Hepatocyte (in vitro differentiated cells): ENCODE results near the gene IPO11.

Source experiments
- CTCF ChIP-seq: fragments of 200-600 bp; sonication (generic); IDR thresholded peaks from 2 replicates; pipeline ENCODE4 v1.5.1; 2016; ENCODE audit warnings: antibody characterized with exemption, mild to moderate bottlenecking; ENCODE audit not compliant: poor library complexity
- EZH2 ChIP-seq: fragments of 200-600 bp; sonication (generic); IDR thresholded peaks from 2 replicates; pipeline ENCODE4 v1.6.1; 2016; ENCODE audit warnings: antibody characterized with exemption, mild to moderate bottlenecking, borderline replicate concordance
- EZH2phosphoT487 ChIP-seq: fragments of 200-600 bp; sonication (generic); IDR thresholded peaks from one replicate; pipeline ENCODE4 v1.6.1; 2018; ENCODE audit warnings: antibody characterized with exemption, mild to moderate bottlenecking, low read depth, moderate library complexity; ENCODE audit not compliant: unreplicated experiment, severe bottlenecking

DNA sequence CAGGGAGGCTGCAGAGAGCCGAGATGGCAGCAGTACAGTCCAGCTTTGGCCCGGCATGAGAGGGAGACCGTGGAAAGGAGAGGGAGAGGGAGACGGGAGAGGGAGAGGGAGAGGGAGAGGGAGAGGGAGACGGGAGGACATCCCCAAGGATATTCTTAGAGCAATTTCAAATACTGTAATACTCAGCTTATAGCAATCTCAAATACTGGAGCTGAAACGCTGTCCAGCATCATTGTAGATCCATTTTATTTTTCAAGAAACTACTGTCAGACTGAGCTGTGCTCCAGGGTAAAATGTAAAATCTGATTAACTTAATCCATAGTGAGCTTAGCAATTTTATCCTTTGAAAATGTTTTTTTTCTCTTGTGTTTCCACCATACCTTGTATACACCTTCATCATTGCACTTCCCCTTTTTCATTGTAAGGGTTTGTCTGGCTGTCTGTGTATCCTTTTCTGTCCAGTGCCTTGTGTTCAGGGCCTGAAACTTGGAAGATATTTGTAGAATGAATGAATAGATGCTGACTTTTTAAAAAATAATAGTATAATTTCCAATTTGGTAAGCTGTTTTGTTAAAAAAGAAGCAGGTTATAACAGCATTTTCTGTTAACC is 102.1 kb downstream of the IPO11 start:
- TF ChIP-seq CTCF (no peak), EZH2 (no peak), EZH2phosphoT487 (no peak)
